Liver (tissue), 3 donors: Measurements from ENCODE around the gene SAFB.

Experiments used
- EGR1 ChIP-seq, 2 donors: IDR thresholded peaks; 2 replicates each; pipeline ENCODE4 v1.6.1; 2016 to 2018; ENCODE audit warnings: antibody characterized with exemption in 2 of 2, low read depth in 2 of 2
- HNF4G ChIP-seq: IDR thresholded peaks from 2 replicates; pipeline ENCODE4 v1.6.1; 2016; ENCODE audit warnings: antibody characterized with exemption
- JUND ChIP-seq, 2 donors: IDR thresholded peaks; 2 replicates each; pipeline ENCODE4 v1.6.1; 2016; ENCODE audit warnings: antibody characterized with exemption in 2 of 2
- MAX ChIP-seq: IDR thresholded peaks from 2 replicates; pipeline ENCODE4 v1.6.1; 2016; ENCODE audit warnings: antibody characterized with exemption
- RAD21 ChIP-seq, 2 donors: IDR thresholded peaks; 2 replicates each; pipeline ENCODE4 v1.6.1; 2016; ENCODE audit warnings: antibody characterized with exemption in 2 of 2, mild to moderate bottlenecking in 2 of 2
- SP1 ChIP-seq: IDR thresholded peaks from 2 replicates; pipeline ENCODE4 v1.6.1; 2018; ENCODE audit warnings: antibody characterized with exemption, mild to moderate bottlenecking
- TAF1 ChIP-seq: conservative IDR thresholded peaks from 2 replicates; pipeline ENCODE4 v1.6.1; 2016; ENCODE audit warnings: antibody characterized with exemption, mild to moderate bottlenecking
- YY1 ChIP-seq: IDR thresholded peaks from 2 replicates; pipeline ENCODE4 v1.6.1; 2016; ENCODE audit warnings: antibody characterized with exemption, mild to moderate bottlenecking
- TF ChIP-seq, protein P1 (sequence below): fragments of 150-350 bp; IDR thresholded peaks from 2 replicates; pipeline ENCODE4 v1.5.1; 2017; ENCODE audit warnings: improper control_type of control experiment, low read depth, low read length; ENCODE audit not compliant: missing input control
- TF ChIP-seq, protein P2 (sequence below): IDR thresholded peaks from 2 replicates; pipeline ENCODE4 v1.6.1; 2016; ENCODE audit warnings: antibody characterized with exemption, mild to moderate bottlenecking
- TF ChIP-seq, protein P3 (sequence below): IDR thresholded peaks from 2 replicates; pipeline ENCODE4 v1.6.1; 2016; ENCODE audit warnings: antibody characterized with exemption
- donor health status: healthy.
- donor health status: healthy.

GRCh38 chr19:5644037-5644436 is 21.2 kb downstream of the SAFB start:
- TF ChIP-seq MAX (no peak), RAD21 (IDR thresholded peaks at IDR 0.05) (no peak), YY1 (no peak), JUND (IDR thresholded peaks at IDR 0.05) (no peak), TAF1 (no peak), SP1 (no peak), EGR1 (IDR thresholded peaks at IDR 0.05; ENCODE audit: low read depth in 2 of 2) (no peak), HNF4G (no peak)
- TF ChIP-seq, protein P1, sequence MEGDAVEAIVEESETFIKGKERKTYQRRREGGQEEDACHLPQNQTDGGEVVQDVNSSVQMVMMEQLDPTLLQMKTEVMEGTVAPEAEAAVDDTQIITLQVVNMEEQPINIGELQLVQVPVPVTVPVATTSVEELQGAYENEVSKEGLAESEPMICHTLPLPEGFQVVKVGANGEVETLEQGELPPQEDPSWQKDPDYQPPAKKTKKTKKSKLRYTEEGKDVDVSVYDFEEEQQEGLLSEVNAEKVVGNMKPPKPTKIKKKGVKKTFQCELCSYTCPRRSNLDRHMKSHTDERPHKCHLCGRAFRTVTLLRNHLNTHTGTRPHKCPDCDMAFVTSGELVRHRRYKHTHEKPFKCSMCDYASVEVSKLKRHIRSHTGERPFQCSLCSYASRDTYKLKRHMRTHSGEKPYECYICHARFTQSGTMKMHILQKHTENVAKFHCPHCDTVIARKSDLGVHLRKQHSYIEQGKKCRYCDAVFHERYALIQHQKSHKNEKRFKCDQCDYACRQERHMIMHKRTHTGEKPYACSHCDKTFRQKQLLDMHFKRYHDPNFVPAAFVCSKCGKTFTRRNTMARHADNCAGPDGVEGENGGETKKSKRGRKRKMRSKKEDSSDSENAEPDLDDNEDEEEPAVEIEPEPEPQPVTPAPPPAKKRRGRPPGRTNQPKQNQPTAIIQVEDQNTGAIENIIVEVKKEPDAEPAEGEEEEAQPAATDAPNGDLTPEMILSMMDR = no peak
- TF ChIP-seq, protein P2, sequence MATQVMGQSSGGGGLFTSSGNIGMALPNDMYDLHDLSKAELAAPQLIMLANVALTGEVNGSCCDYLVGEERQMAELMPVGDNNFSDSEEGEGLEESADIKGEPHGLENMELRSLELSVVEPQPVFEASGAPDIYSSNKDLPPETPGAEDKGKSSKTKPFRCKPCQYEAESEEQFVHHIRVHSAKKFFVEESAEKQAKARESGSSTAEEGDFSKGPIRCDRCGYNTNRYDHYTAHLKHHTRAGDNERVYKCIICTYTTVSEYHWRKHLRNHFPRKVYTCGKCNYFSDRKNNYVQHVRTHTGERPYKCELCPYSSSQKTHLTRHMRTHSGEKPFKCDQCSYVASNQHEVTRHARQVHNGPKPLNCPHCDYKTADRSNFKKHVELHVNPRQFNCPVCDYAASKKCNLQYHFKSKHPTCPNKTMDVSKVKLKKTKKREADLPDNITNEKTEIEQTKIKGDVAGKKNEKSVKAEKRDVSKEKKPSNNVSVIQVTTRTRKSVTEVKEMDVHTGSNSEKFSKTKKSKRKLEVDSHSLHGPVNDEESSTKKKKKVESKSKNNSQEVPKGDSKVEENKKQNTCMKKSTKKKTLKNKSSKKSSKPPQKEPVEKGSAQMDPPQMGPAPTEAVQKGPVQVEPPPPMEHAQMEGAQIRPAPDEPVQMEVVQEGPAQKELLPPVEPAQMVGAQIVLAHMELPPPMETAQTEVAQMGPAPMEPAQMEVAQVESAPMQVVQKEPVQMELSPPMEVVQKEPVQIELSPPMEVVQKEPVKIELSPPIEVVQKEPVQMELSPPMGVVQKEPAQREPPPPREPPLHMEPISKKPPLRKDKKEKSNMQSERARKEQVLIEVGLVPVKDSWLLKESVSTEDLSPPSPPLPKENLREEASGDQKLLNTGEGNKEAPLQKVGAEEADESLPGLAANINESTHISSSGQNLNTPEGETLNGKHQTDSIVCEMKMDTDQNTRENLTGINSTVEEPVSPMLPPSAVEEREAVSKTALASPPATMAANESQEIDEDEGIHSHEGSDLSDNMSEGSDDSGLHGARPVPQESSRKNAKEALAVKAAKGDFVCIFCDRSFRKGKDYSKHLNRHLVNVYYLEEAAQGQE = no peak
- TF ChIP-seq, protein P3, sequence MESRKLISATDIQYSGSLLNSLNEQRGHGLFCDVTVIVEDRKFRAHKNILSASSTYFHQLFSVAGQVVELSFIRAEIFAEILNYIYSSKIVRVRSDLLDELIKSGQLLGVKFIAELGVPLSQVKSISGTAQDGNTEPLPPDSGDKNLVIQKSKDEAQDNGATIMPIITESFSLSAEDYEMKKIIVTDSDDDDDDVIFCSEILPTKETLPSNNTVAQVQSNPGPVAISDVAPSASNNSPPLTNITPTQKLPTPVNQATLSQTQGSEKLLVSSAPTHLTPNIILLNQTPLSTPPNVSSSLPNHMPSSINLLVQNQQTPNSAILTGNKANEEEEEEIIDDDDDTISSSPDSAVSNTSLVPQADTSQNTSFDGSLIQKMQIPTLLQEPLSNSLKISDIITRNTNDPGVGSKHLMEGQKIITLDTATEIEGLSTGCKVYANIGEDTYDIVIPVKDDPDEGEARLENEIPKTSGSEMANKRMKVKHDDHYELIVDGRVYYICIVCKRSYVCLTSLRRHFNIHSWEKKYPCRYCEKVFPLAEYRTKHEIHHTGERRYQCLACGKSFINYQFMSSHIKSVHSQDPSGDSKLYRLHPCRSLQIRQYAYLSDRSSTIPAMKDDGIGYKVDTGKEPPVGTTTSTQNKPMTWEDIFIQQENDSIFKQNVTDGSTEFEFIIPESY = no peak
